Tibial nerve (tissue), 4 donors: ENCODE results near the gene SIRT1. TPM values are rescaled to one million over a fixed set of nuclear protein-coding genes. Genes with fewer than 3 reads are reported as not detected.
"Not testable (repeated sequence)": the region's sequence is repeated elsewhere in the genome, so short reads cannot be mapped to it uniquely, and the experiment has no call there.

Experiments
- DNase-seq, 2 donors: peaks; one replicate each; pipeline ENCODE4 v3.0.0-alpha.2; 2019; ENCODE audit warnings: low spot score in 2 of 2
- H3K27ac ChIP-seq, 4 donors: fragments of 200-600 bp; sonication (generic) in 3 of 4; one replicate each; pipeline ENCODE4 v1.5.1; 2017 to 2019; ENCODE audit warnings: mild to moderate bottlenecking in 1 of 4
- H3K27me3 ChIP-seq, 2 donors: fragments of 200-600 bp; sonication (generic) in 1 of 2; one replicate each; pipeline versions ENCODE4 v1.5.1 to v1.6.0; 2017 to 2019
- H3K36me3 ChIP-seq, 3 donors: fragments of 200-600 bp; sonication (generic); one replicate each; pipeline ENCODE4 v1.5.1; 2018 to 2019
- H3K4me1 ChIP-seq, 4 donors: fragments of 200-600 bp; sonication (generic) in 3 of 4; one replicate each; pipeline ENCODE4 v1.5.1; 2017 to 2019
- H3K4me3 ChIP-seq, 4 donors: fragments of 200-600 bp; sonication (generic) in 3 of 4; one replicate each; pipeline ENCODE4 v1.5.1; 2017 to 2019; ENCODE audit warnings: mild to moderate bottlenecking in 1 of 4, moderate library complexity in 1 of 4
- H3K9me3 ChIP-seq, 4 donors: fragments of 200-600 bp; sonication (generic) in 3 of 4; one replicate each; pipeline ENCODE4 v1.5.1; 2017 to 2019
- EP300 ChIP-seq, 2 donors: sonication (generic); formaldehyde crosslinking; IDR thresholded peaks; one replicate each; pipeline ENCODE4 v1.6.1; 2017; ENCODE audit warnings: antibody characterized with exemption in 2 of 2, mild to moderate bottlenecking in 1 of 2
- POLR2A ChIP-seq, 2 donors: fragments of 450-650 bp; IDR thresholded peaks; one replicate each; pipeline ENCODE4 v1.6.1; 2017; ENCODE audit warnings: antibody characterized with exemption in 2 of 2, mild to moderate bottlenecking in 2 of 2, moderate library complexity in 2 of 2
- WGBS, 2 donors: methylation state at CpG; one replicate each; pipeline ENCODE4 v1.1.5; 2018; 5-methylcytosine and 5-hydroxymethylcytosine counted together
- total RNA-seq, 4 donors: library from RNA; depleted of rRNA; stranded (reverse); fragments of >200 nt; gene quantifications; one replicate each; pipeline ENCODE4 v1.1.0, GENCODE V29; 2016
- TF ChIP-seq, protein P1 (sequence below), 5 experiments: fragments of 200-600 bp in 3 of 5; fragments of 450-650 bp in 2 of 5; sonication (generic) in 3 of 5; IDR thresholded peaks; one replicate each; pipeline ENCODE4 v1.5.1; 2016 to 2019; ENCODE audit warnings: antibody characterized with exemption in 5 of 5, mild to moderate bottlenecking in 3 of 5, moderate library complexity in 2 of 5

The SIRT1 gene
- total RNA-seq, result 10 to 100 TPM; 23.4 to 42.8 (median 35.3) TPM

DNA sequence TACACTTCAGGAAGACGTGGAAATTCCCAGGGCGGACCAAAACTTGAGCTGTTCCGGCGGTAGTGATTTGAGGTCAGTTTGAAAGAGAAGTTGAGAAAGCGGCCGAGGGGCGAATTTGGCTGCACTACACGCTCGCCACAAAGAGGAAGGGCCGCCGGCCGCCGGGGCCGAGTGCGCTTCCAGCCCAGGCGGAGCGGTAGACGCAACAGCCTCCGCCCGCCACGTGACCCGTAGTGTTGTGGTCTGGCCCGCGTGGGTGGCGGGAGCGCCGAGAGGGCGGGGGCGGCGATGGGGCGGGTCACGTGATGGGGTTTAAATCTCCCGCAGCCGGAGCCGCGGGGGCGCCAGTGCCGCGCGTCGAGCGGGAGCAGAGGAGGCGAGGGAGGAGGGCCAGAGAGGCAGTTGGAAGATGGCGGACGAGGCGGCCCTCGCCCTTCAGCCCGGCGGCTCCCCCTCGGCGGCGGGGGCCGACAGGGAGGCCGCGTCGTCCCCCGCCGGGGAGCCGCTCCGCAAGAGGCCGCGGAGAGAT lies at the start of gene SIRT1:
Gene SIRT1 (plus strand): TSS at position 344 of the 529 bp plus-strand sequence. CDS start 66 bp downstream, at position 410.
- peak within 1 kb of the TSS; percentile 59 to 96 (median 73) for H3K4me3 ChIP-seq
- DNase-seq, result peak; percentile 96
- H3K4me1 ChIP-seq, result peaks cover 0 to 39% (median 15%) of the 10 kb centered on the region in 4 donors
- peaks cover 0 to 27% (median 7%) of the 10 kb centered on the region in 3 donors for H3K36me3 ChIP-seq
- peak within 1 kb of the TSS; percentile 91 to 98 (median 97) for H3K27ac ChIP-seq
- no peaks in the 10 kb centered on the region for H3K27me3 ChIP-seq
- TF ChIP-seq, protein P1, sequence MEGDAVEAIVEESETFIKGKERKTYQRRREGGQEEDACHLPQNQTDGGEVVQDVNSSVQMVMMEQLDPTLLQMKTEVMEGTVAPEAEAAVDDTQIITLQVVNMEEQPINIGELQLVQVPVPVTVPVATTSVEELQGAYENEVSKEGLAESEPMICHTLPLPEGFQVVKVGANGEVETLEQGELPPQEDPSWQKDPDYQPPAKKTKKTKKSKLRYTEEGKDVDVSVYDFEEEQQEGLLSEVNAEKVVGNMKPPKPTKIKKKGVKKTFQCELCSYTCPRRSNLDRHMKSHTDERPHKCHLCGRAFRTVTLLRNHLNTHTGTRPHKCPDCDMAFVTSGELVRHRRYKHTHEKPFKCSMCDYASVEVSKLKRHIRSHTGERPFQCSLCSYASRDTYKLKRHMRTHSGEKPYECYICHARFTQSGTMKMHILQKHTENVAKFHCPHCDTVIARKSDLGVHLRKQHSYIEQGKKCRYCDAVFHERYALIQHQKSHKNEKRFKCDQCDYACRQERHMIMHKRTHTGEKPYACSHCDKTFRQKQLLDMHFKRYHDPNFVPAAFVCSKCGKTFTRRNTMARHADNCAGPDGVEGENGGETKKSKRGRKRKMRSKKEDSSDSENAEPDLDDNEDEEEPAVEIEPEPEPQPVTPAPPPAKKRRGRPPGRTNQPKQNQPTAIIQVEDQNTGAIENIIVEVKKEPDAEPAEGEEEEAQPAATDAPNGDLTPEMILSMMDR (IDR thresholded peaks at IDR 0.05), result peak in 1 of 5 experiments; percentile 30
- TF ChIP-seq POLR2A (IDR thresholded peaks at IDR 0.05), result peak; percentile 68 to 90
- peak; percentile 69 to 98 for TF ChIP-seq EP300 (IDR thresholded peaks at IDR 0.05)
- 0 to 1% methylated on average over 43 to 47 of the region's 62 CpGs for WGBS, 2 donors
- H3K9me3 ChIP-seq, result no peaks in the 10 kb centered on the region

DNA sequence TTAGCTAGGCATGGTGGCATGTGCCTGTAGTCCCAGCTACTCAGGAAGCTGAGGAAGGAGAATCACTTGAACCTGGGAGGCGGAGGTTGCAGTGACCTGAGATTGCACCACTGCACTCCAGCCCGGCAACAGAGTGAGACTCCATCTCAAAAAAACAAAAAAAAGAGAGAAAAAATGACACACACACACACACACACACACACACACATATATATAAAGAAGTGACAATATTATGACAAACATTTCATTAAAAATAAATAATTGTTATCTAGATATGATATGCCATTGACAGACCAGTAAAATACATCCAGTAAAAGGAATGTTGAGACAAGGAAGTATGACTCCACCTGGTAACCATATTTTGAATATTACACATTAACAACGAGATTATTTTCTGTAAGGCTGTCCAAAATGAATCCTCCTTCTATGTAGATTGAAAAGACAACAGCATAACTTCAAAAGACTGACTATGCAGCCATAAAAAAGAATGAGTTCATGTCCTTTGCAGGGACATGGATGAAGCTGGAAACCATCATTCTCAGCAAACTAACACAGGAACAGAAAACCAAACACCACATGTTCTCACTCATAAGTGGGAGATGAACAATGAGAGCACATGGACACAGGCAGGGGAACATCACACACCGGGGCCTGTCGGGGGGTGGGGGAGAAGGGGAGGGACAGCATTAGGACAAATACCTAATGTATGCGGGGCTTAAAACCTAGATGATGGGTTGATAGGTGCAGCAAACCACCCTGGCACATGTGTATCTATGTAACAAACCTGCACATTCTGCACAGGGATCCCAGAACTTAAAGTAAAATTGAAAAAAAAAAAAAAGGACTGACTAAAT lies 48.7 kb upstream of the SIRT1 start:
- not testable (repeated sequence) for H3K4me3 ChIP-seq

DNA sequence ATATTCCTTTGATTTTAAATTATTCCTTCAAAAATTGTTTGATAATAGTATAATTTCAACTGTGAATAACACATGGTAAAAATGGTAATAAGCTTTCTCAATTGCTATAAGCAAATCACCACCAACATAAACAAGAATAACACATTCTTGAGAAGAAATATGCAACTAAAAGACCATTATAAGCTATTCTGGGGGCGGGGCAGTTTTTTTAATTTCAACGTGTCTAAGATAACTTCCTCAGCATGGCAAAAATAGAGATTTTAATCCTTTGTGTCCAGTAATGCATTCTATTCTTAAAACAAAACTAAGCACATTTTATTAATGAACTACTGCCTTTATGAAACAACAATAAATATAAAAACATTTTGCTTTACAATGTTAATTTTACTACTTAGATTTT lies 48.0 kb upstream of the SIRT1 start:
- 30 to 39% methylated on average over 2 of the region's 2 CpGs for WGBS, 2 donors
- TF ChIP-seq EP300 (IDR thresholded peaks at IDR 0.05) (no peak), POLR2A (IDR thresholded peaks at IDR 0.05) (no peak)
- TF ChIP-seq, protein P1 (IDR thresholded peaks at IDR 0.05), result no peak

More for the DNA sequence above, 48.7 kb upstream of the SIRT1 start:
- 50 to 62% methylated on average over 6 of the region's 6 CpGs for WGBS, 2 donors
- DNase-seq, H3K4me1 ChIP-seq, H3K36me3 ChIP-seq, H3K9me3 ChIP-seq, H3K27me3 ChIP-seq, H3K27ac ChIP-seq: not testable (repeated sequence)

DNA sequence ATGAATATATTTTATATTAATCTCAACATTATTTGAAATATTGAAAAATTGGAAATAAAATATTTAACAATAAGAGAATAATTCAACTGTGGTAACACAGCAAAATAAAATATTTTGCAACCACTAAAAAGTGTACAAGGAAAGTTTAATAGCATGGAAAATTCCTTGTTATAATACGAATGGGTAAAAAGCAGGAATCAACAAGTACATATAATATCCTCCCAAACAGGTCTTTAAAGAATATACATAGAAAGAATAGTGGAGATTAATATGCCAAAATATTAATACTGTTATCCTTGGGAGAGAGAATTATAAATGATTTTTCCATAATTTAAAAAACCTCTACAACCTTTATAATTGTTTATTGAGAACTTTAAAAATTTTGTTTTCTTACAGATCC lies 47.5 kb upstream of the SIRT1 start:
- WGBS, 2 donors, result 66 to 71% methylated on average over 1 of the region's 1 CpG
- DNase-seq, result no peak
- no peak overlapping the region for H3K27ac ChIP-seq
- TF ChIP-seq POLR2A (IDR thresholded peaks at IDR 0.05), result no peak
- TF ChIP-seq, protein P1 (IDR thresholded peaks at IDR 0.05), result no peak
- TF ChIP-seq EP300 (IDR thresholded peaks at IDR 0.05), result no peak
- H3K4me1 ChIP-seq, result peaks cover 0 to 6% (median 0%) of the 10 kb centered on the region in 4 donors
- H3K9me3 ChIP-seq, result peaks cover 0 to 3% (median 0%) of the 10 kb centered on the region in 4 donors
- no peaks in the 10 kb centered on the region for H3K36me3 ChIP-seq
- no peak overlapping the region for H3K4me3 ChIP-seq
- no peaks in the 10 kb centered on the region for H3K27me3 ChIP-seq

More for the DNA sequence above, 48.0 kb upstream of the SIRT1 start:
- Histone ChIP-seq H3K27ac (no peak overlapping the region), H3K36me3 (no peaks in the 10 kb centered on the region), H3K9me3 (no peaks in the 10 kb centered on the region), H3K4me3 (no peak overlapping the region), H3K27me3 (no peaks in the 10 kb centered on the region), H3K4me1 (peaks cover 0 to 6% (median 0%) of the 10 kb centered on the region in 4 donors)
- no peak for DNase-seq

DNA sequence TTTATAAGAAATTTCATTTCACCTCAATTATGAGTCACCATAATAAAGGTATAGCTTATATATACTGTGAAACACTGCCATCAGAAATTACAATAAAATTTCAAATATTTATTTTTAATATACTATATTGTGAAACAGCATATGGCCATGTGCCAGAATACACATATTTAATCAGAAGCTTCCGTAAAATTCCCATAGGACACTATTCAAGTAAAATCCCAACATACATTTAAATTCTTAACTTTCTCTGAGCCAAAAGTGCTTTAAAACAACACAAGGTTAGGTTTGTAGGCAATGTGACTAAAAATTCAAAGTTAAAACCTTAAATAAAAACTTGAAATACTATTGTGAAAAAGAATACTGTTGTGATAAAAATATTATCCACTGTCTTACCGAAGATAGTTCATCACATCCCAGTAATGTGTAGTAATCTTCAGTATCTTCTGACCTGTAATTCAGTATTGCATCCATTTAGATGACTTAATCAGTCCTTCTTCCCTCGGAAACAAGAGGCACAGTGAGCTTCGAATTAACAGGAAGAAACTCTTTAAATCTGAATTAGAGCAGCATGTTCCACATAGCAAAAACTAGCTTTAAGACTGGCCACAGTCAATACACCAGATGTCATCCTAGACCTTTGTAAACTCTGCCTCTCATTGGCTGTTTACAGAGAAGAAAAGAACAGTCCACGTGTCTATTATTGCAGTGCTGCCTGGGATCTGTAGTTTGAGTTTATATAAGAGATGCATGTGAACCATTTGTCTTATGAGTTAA lies 46.7 kb upstream of the SIRT1 start, which contains the start of gene DNAJC12:
Gene DNAJC12 (minus strand): TSS at position 648 of the 774 bp plus-strand sequence. CDS start 177 bp downstream, at position 471.
- Histone ChIP-seq H3K27ac (no peak within 1 kb of the TSS), H3K27me3 (no peaks in the 10 kb centered on the region), H3K9me3 (peaks cover 0 to 4% (median 0%) of the 10 kb centered on the region in 4 donors), H3K36me3 (no peaks in the 10 kb centered on the region), H3K4me3 (peak within 1 kb of the TSS in 1 of 4 donors; percentile 17), H3K4me1 (peaks cover 0 to 6% (median 0%) of the 10 kb centered on the region in 4 donors)
- no peak for TF ChIP-seq EP300 (IDR thresholded peaks at IDR 0.05)
- no peak for TF ChIP-seq POLR2A (IDR thresholded peaks at IDR 0.05)
- 11 to 16% methylated on average over 5 of the region's 5 CpGs for WGBS, 2 donors
- DNase-seq, result no peak

DNA sequence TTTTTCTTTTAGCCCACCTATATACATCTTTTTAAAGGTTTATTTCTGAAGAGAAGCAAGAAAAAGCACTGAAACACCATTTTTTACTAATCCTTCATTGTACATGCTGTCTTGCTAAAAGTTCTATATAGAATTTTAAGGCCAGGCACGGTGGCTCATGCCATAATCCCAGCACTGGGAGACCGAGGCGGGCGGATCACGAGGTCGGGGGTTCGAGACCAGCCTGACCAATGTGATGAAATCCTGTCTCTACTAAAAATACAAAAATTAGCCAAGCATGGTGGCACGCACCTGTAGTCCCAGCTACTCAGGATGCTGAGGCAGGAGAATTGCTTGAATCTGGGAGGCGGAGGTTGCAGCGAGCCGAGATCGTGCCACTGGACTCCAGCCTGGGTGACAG lies 44.9 kb upstream of the SIRT1 start:
- H3K4me3 ChIP-seq, DNase-seq, H3K27ac ChIP-seq, H3K36me3 ChIP-seq, H3K27me3 ChIP-seq, H3K9me3 ChIP-seq, H3K4me1 ChIP-seq: not testable (repeated sequence)
- 96% methylated on average over 12 of the region's 12 CpGs for WGBS, 2 donors
